ENCODE data around the gene PPIAL4G. TPM values are rescaled to one million over a fixed set of nuclear protein-coding genes. Genes with fewer than 3 reads are reported as not detected.
"Not testable (repeated sequence)": the region's sequence is repeated elsewhere in the genome, so short reads cannot be mapped to it uniquely, and the experiment has no call there.

Gene PPIAL4G
- total RNA-seq, 1 experiment from 2014 or later = not detected

- no peak for TF ChIP-seq CTCF (conservative IDR thresholded peaks at IDR 0.05)
- H2BK15ac ChIP-seq (ENCODE audit: low read depth, low read length) = no peak overlapping the region
- no peak overlapping the region for H2AFZ ChIP-seq (ENCODE audit: low read length)
- H3K4me1 ChIP-seq (ENCODE audit: insufficient read depth, low read length) = peaks cover 2% of the 10 kb centered on the region; the same call in 1 of the 2 replicates
- peaks cover 6 to 28% (median 10%) of the 10 kb centered on the region in 3 experiments for H3K36me3 Mint-ChIP-seq (ENCODE audit: insufficient read depth in 1 of 3, low read depth in 3 of 3)
- peaks cover 3% of the 10 kb centered on the region for H3K79me1 ChIP-seq (ENCODE audit: insufficient read depth, low read depth, low read length, poor library complexity, severe bottlenecking)
- no peak overlapping the region for H4K5ac ChIP-seq (ENCODE audit: insufficient read length, low read depth, low read length)
- no peak overlapping the region for H2BK5ac ChIP-seq (ENCODE audit: insufficient read length, low read length)
- peaks cover 27 to 28% of the 10 kb centered on the region in 2 experiments for H3K4me1 Mint-ChIP-seq
- no peak overlapping the region for H2AK5ac ChIP-seq (ENCODE audit: insufficient read length, low read length)
- no peak overlapping the region for H3K27ac Mint-ChIP-seq
- H3K4me2 ChIP-seq (ENCODE audit: insufficient read depth, insufficient read length, low read length) = no peak overlapping the region
- no CpG with 5 or more reads among the region's 28 CpGs for WGBS (ENCODE audit: extremely low coverage, insufficient read length, low lambda C conversion rate)
- H2BK20ac ChIP-seq (ENCODE audit: low read depth, low read length, poor library complexity, severe bottlenecking) = no peak overlapping the region
- no peaks in the 10 kb centered on the region for H3K27me3 Mint-ChIP-seq (ENCODE audit: low read depth)
- H4K20me1 ChIP-seq (ENCODE audit: control insufficient read depth, insufficient read depth, insufficient read length) = no peaks in the 10 kb centered on the region
- H3K79me2 ChIP-seq (ENCODE audit: insufficient read depth, low read length) = no peaks in the 10 kb centered on the region; the same call in 1 of the 2 replicates
- H3K18ac ChIP-seq (ENCODE audit: insufficient read length, low read depth, low read length) = no peak overlapping the region
- H3K23me2 ChIP-seq (ENCODE audit: insufficient read length, low read depth, low read length, poor library complexity, severe bottlenecking) = no peaks in the 10 kb centered on the region
- H3K4ac ChIP-seq (ENCODE audit: low read depth, low read length) = no peak overlapping the region
- H3K56ac ChIP-seq (ENCODE audit: insufficient read length, low read depth, low read length) = no peak overlapping the region
- no peak overlapping the region for H4K8ac ChIP-seq (replicated peaks; ENCODE audit: insufficient read length, low read depth, low read length)
- no peak overlapping the region for H3K27ac ChIP-seq (ENCODE audit: insufficient read length, low read depth, low read length)
- no peak overlapping the region for H2BK12ac ChIP-seq (ENCODE audit: insufficient read length, low read depth, low read length)
- no peaks in the 10 kb centered on the region for H3K9me3 ChIP-seq (ENCODE audit: control insufficient read depth, low read depth, low read length)
- no peak overlapping the region for H2BK120ac ChIP-seq (ENCODE audit: low read depth, low read length, poor library complexity, severe bottlenecking)
- H4K91ac ChIP-seq (ENCODE audit: insufficient read length, low read depth, low read length) = no peak overlapping the region
- H3K9me3 Mint-ChIP-seq = peaks cover 6% of the 10 kb centered on the region in 2 experiments; a peak in 3 of 5 replicates
- no peak overlapping the region for H3K4me3 Mint-ChIP-seq
- DNase-seq = no peak
- no peak overlapping the region for H3T11ph ChIP-seq (ENCODE audit: low read length)
- H3K14ac ChIP-seq (ENCODE audit: insufficient read depth, low read length) = no peak overlapping the region
- no peaks in the 10 kb centered on the region for H3K27me3 ChIP-seq (ENCODE audit: insufficient read depth, low read length)
- no peak overlapping the region for H3K9ac ChIP-seq (ENCODE audit: extremely low read depth, insufficient read length, low read length)
- no peak overlapping the region for H3K23ac ChIP-seq (ENCODE audit: insufficient read length, low read depth, low read length)
These were observed 48.3 kb downstream of the PPIAL4G start for GRCh38 chr1:148434832-148435231.

GRCh38 chr1:148432916-148433317 lies 50.2 kb downstream of the PPIAL4G start:
- H2BK5ac ChIP-seq (ENCODE audit: insufficient read length, low read length); H2AK5ac ChIP-seq (ENCODE audit: insufficient read length, low read length); H3K9ac ChIP-seq (ENCODE audit: extremely low read depth, insufficient read length, low read length); H2BK15ac ChIP-seq (ENCODE audit: low read depth, low read length); H3T11ph ChIP-seq (ENCODE audit: low read length); H3K27me3 ChIP-seq (ENCODE audit: insufficient read depth, low read length); H3K23me2 ChIP-seq (ENCODE audit: insufficient read length, low read depth, low read length, poor library complexity, severe bottlenecking); H3K56ac ChIP-seq (ENCODE audit: insufficient read length, low read depth, low read length); H2BK12ac ChIP-seq (ENCODE audit: insufficient read length, low read depth, low read length); H2BK120ac ChIP-seq (ENCODE audit: low read depth, low read length, poor library complexity, severe bottlenecking); H4K8ac ChIP-seq (replicated peaks; ENCODE audit: insufficient read length, low read depth, low read length); DNase-seq; H3K23ac ChIP-seq (ENCODE audit: insufficient read length, low read depth, low read length); H3K79me2 ChIP-seq (ENCODE audit: insufficient read depth, low read length); H3K27ac Mint-ChIP-seq; H3K4ac ChIP-seq (ENCODE audit: low read depth, low read length); H3K4me1 Mint-ChIP-seq; H3K27me3 Mint-ChIP-seq (ENCODE audit: low read depth); H4K5ac ChIP-seq (ENCODE audit: insufficient read length, low read depth, low read length); H3K14ac ChIP-seq (ENCODE audit: insufficient read depth, low read length); H3K18ac ChIP-seq (ENCODE audit: insufficient read length, low read depth, low read length); H3K9me3 Mint-ChIP-seq; H3K9me3 ChIP-seq (ENCODE audit: control insufficient read depth, low read depth, low read length); H2BK20ac ChIP-seq (ENCODE audit: low read depth, low read length, poor library complexity, severe bottlenecking); H3K4me1 ChIP-seq (ENCODE audit: insufficient read depth, low read length); H3K4me2 ChIP-seq (ENCODE audit: insufficient read depth, insufficient read length, low read length); H3K27ac ChIP-seq (ENCODE audit: insufficient read length, low read depth, low read length); H2AFZ ChIP-seq (ENCODE audit: low read length); H3K4me3 Mint-ChIP-seq; H4K91ac ChIP-seq (ENCODE audit: insufficient read length, low read depth, low read length); H4K20me1 ChIP-seq (ENCODE audit: control insufficient read depth, insufficient read depth, insufficient read length); H3K79me1 ChIP-seq (ENCODE audit: insufficient read depth, low read depth, low read length, poor library complexity, severe bottlenecking): not testable (repeated sequence)
- peaks cover 2 to 40% (median 9%) of the 10 kb centered on the region in 3 experiments; a peak in 5 of 7 replicates for H3K36me3 Mint-ChIP-seq (ENCODE audit: insufficient read depth in 1 of 3, low read depth in 3 of 3)
- WGBS (ENCODE audit: extremely low coverage, insufficient read length, low lambda C conversion rate) = no CpG with 5 or more reads among the region's 1 CpG

Data from H9 (cell line).